Thymus (tissue), 11 donors: ENCODE results near the gene QKI. TPM values are rescaled to one million over a fixed set of nuclear protein-coding genes. Genes with fewer than 3 reads are reported as not detected.

ENCODE experiments used
- DNase-seq, 9 donors: peaks; one replicate each; pipeline ENCODE4 v3.0.0-alpha.2; 2013; ENCODE audit warnings: low spot score in 9 of 9, low read depth in 6 of 9, missing footprints in 1 of 9
- H3K27ac ChIP-seq, 2 donors: one replicate each; pipeline ENCODE4 v1.5.1; 2013; ENCODE audit warnings: control low read depth in 1 of 2, low read depth in 1 of 2, low read length in 1 of 2, mild to moderate bottlenecking in 1 of 2, moderate library complexity in 1 of 2
- H3K27me3 ChIP-seq, 2 donors: one replicate each; pipeline ENCODE4 v1.5.1; 2013; ENCODE audit warnings: low read length in 1 of 2; ENCODE audit not compliant: control insufficient read depth in 2 of 2, insufficient read depth in 1 of 2
- H3K36me3 ChIP-seq, 2 donors: one replicate each; pipeline ENCODE4 v1.5.1; 2013; ENCODE audit warnings: low read length in 1 of 2, mild to moderate bottlenecking in 1 of 2, moderate library complexity in 1 of 2; ENCODE audit not compliant: control insufficient read depth in 2 of 2, insufficient read depth in 2 of 2
- H3K4me1 ChIP-seq, 2 donors: one replicate each; pipeline ENCODE4 v1.5.1; 2013; ENCODE audit warnings: low read length in 2 of 2; ENCODE audit not compliant: control insufficient read depth in 2 of 2, insufficient read depth in 2 of 2
- H3K4me3 ChIP-seq, 2 donors: one replicate each; pipeline ENCODE4 v1.5.1; 2013; ENCODE audit warnings: low read length in 2 of 2, control low read depth in 1 of 2, mild to moderate bottlenecking in 1 of 2
- H3K9me3 ChIP-seq, 2 donors: one replicate each; pipeline ENCODE4 v1.5.1; 2013; ENCODE audit warnings: low read length in 1 of 2, mild to moderate bottlenecking in 1 of 2; ENCODE audit not compliant: control insufficient read depth in 2 of 2, insufficient read depth in 1 of 2
- WGBS: extraction: QIAGEN DNeasy Blood & Tissue Kit; methylation state at CpG from one replicate; pipeline ENCODE4 v1.1.7; 2013; 5-methylcytosine and 5-hydroxymethylcytosine counted together
- polyA plus RNA-seq: library from polyadenylated mRNA; stranded (reverse); fragments of 200-250 nt; gene quantifications from one replicate; pipeline ENCODE4 v1.2.3, GENCODE V29; 2013
- total RNA-seq: library from RNA; stranded (reverse); fragments of 120-200 nt; gene quantifications from one replicate; pipeline ENCODE4 v1.2.4, GENCODE V29; 2013
- donor health status: healthy.

QKI gene
- total and polyA plus RNA-seq, 2 donors, result 23.5 to 80.1 TPM

DNA sequence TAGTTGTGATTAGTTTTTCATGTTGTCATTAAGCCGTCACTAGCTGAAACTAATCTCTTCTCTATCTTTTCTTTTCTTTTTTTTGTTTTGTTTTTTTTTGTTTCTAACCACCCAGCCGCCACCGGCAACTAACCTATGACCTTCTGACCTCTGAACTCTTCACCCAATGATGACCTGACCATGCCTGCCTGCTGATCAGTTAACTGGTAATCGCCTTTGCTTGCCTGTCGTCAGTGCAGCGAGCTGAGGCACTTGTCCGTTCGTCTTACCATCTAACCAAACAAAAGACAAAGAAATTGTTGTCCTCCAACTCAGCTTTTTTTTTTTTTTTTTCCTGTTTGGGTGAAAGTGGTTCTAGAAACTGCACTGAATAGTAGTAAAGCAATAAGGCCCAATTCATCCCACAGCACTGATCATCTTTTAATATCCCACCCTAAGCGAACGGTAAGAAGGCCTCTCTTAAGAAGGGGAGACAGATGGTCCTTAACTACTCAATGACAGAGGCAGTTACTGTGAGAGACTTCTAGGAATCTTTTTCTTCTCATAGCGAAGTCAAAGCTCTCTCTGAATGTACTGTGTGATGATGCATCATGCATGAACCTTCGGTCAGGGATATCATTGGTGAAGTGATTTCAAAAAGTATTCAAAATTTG is 156.2 kb downstream of the QKI start:
- H3K27ac ChIP-seq, result no peak overlapping the region
- H3K27me3 ChIP-seq, result no peaks in the 10 kb centered on the region
- no peaks in the 10 kb centered on the region for H3K9me3 ChIP-seq
- no peak for DNase-seq
- peaks cover 6 to 7% of the 10 kb centered on the region in 2 donors for H3K36me3 ChIP-seq
- H3K4me3 ChIP-seq, result no peak overlapping the region
- 98% methylated on average over 12 of the region's 12 CpGs for WGBS
- no peaks in the 10 kb centered on the region for H3K4me1 ChIP-seq

DNA sequence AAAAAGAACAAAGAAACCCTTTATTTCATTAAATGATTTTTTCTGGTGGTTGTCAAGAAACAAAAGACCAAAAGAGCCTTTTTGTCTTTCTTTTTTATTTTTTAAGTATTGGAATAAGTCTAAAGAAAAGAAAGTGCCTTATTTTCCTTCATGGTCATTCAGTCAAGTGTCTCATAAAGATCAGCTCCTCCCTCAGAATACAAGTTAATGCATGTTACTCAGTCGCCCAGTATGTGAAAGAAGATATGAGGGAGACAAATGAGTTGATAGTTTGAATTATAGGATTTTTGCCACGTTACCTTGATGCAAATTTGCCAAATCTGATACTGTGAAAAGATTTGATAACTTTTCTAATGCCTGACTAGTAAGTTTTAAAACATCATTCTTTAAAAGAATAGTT is 157.2 kb downstream of the QKI start:
- Histone ChIP-seq H3K4me3 (no peak overlapping the region), H3K27me3 (no peaks in the 10 kb centered on the region), H3K36me3 (peaks cover 6 to 7% of the 10 kb centered on the region in 2 donors), H3K4me1 (no peaks in the 10 kb centered on the region), H3K27ac (no peak overlapping the region), H3K9me3 (no peaks in the 10 kb centered on the region)
- DNase-seq, result no peak
- 95% methylated on average over 2 of the region's 2 CpGs for WGBS

- DNase-seq, result no peak
- no peak overlapping the region for H3K27ac ChIP-seq
Observed at GRCh38 chr6:163572612-163573011, 158.1 kb downstream of the QKI start.

GRCh38 chr6:163573503-163574179 is 159.1 kb downstream of the QKI start:
- Histone ChIP-seq H3K4me3 (no peak overlapping the region), H3K4me1 (no peaks in the 10 kb centered on the region), H3K27ac (no peak overlapping the region), H3K27me3 (no peaks in the 10 kb centered on the region), H3K9me3 (no peaks in the 10 kb centered on the region), H3K36me3 (peaks cover 6 to 7% of the 10 kb centered on the region in 2 donors)
- DNase-seq, result no peak
- 97% methylated on average over 4 of the region's 4 CpGs for WGBS

More at GRCh38 chr6:163572612-163573011, 158.1 kb downstream of the QKI start:
- no peaks in the 10 kb centered on the region for H3K27me3 ChIP-seq
- H3K36me3 ChIP-seq, result peaks cover 6 to 7% of the 10 kb centered on the region in 2 donors
- 94% methylated on average over 5 of the region's 5 CpGs for WGBS
- no peak overlapping the region for H3K4me3 ChIP-seq
- no peaks in the 10 kb centered on the region for H3K4me1 ChIP-seq
- H3K9me3 ChIP-seq, result no peaks in the 10 kb centered on the region

DNA sequence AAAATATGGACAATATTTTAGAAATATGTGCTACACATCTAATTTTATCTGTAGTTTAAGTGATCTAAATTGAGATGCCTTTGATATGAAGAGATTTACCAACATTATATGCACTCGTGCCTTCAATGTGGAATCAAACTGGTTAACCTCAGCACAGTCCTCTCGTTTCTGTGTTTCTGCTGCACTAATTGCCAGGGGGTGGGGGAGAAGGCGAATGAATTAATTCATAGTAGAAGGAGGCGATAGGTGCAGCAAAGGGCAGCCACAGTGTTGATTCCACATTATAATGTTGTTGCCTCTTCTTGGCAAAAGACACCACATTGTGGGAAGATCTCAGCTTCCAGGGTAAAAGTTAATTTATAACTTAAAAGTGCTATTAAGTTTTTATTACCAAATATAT is 161.6 kb downstream of the QKI start:
- DNase-seq, result no peak
- no peaks in the 10 kb centered on the region for H3K9me3 ChIP-seq
- peaks cover 0 to under 1% of the 10 kb centered on the region in 2 donors for H3K36me3 ChIP-seq
- H3K27ac ChIP-seq, result no peak overlapping the region
- H3K4me1 ChIP-seq, result no peaks in the 10 kb centered on the region
- WGBS, result 97% methylated on average over 4 of the region's 4 CpGs
- H3K27me3 ChIP-seq, result no peaks in the 10 kb centered on the region
- no peak overlapping the region for H3K4me3 ChIP-seq

- no peaks in the 10 kb centered on the region for H3K9me3 ChIP-seq
- H3K4me3 ChIP-seq, result no peak overlapping the region
- no peaks in the 10 kb centered on the region for H3K36me3 ChIP-seq
- H3K4me1 ChIP-seq, result no peaks in the 10 kb centered on the region
- no peaks in the 10 kb centered on the region for H3K27me3 ChIP-seq
- no peak for DNase-seq
- H3K27ac ChIP-seq, result no peak overlapping the region
- WGBS, result 84% methylated on average over 3 of the region's 3 CpGs
Observed at GRCh38 chr6:163577404-163577803, 162.9 kb downstream of the QKI start.

GRCh38 chr6:163579111-163579879 is 164.8 kb downstream of the QKI start:
- no peak for DNase-seq
- H3K36me3 ChIP-seq, result no peaks in the 10 kb centered on the region
- H3K27me3 ChIP-seq, result no peaks in the 10 kb centered on the region
- H3K4me3 ChIP-seq, result no peak overlapping the region
- no peak overlapping the region for H3K27ac ChIP-seq
- H3K9me3 ChIP-seq, result no peaks in the 10 kb centered on the region
- WGBS, result 71% methylated on average over 13 of the region's 13 CpGs
- H3K4me1 ChIP-seq, result no peaks in the 10 kb centered on the region

DNA sequence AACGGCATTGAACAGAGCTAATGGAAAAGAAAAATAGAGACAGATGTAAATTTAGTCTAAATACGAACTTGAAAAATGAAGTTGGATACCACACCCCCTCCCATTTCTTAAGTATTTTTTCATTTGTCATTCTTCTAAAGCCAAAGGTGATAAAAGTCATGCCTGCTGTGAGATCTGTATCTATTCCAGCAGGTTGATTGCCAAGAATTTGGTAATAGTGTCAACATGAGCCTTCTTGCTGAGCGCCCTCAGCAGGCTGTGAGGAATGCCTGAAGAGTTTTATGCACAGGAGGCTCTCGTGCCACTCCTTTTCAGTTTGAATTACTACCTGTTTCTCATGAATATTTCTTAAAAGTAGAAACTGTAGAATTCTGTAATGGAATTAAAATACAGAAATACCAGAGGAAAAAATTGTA is 165.4 kb downstream of the QKI start:
- 47% methylated on average over 4 of the region's 4 CpGs for WGBS
- Histone ChIP-seq H3K27me3 (no peaks in the 10 kb centered on the region), H3K36me3 (no peaks in the 10 kb centered on the region), H3K27ac (no peak overlapping the region), H3K9me3 (no peaks in the 10 kb centered on the region), H3K4me3 (no peak overlapping the region), H3K4me1 (no peaks in the 10 kb centered on the region)
- no peak for DNase-seq
